NT2/D1 (cell line): ENCODE results near the gene SLIT3.

ENCODE experiments used
- DNase-seq: peaks from one replicate; pipeline ENCODE4 v3.0.0-alpha.2; 2011; ENCODE audit warnings: low read depth, low spot score
- H3K27me3 ChIP-seq: 2 replicates; pipeline ENCODE4 v1.6.0; 2011; ENCODE audit warnings: mild to moderate bottlenecking; ENCODE audit not compliant: insufficient read length, insufficient read depth
- H3K36me3 ChIP-seq: 2 replicates; pipeline ENCODE4 v1.6.1; 2011; ENCODE audit warnings: mild to moderate bottlenecking, low read length, mixed read lengths; ENCODE audit not compliant: insufficient read depth, insufficient read length
- H3K4me1 ChIP-seq: 2 replicates; pipeline ENCODE4 v1.5.1; 2011; ENCODE audit not compliant: insufficient read depth, insufficient read length
- H3K4me3 ChIP-seq: 2 replicates; pipeline ENCODE4 v1.5.1; 2011; ENCODE audit warnings: low read depth; ENCODE audit not compliant: insufficient read length
- H3K9ac ChIP-seq: 2 replicates; pipeline ENCODE4 v1.6.0; 2011; ENCODE audit warnings: low read depth; ENCODE audit not compliant: insufficient read length
- H3K9me3 ChIP-seq: 2 replicates; pipeline ENCODE4 v1.5.1; 2011; ENCODE audit warnings: mild to moderate bottlenecking, low read length; ENCODE audit not compliant: insufficient read depth
- SUZ12 ChIP-seq: IDR thresholded peaks from 2 replicates; pipeline ENCODE4 v1.6.1; 2011; ENCODE audit not compliant: insufficient read length, insufficient read depth; ENCODE audit errors: extremely low read depth
- YY1 ChIP-seq: IDR thresholded peaks from 2 replicates; pipeline ENCODE4 v1.6.1; 2011; ENCODE audit not compliant: insufficient read length, insufficient read depth
- ZNF274 ChIP-seq: IDR thresholded peaks from 2 replicates; pipeline ENCODE4 v1.6.1; 2011; ENCODE audit warnings: mild to moderate bottlenecking, low read depth, low read length

SLIT3 gene

DNA sequence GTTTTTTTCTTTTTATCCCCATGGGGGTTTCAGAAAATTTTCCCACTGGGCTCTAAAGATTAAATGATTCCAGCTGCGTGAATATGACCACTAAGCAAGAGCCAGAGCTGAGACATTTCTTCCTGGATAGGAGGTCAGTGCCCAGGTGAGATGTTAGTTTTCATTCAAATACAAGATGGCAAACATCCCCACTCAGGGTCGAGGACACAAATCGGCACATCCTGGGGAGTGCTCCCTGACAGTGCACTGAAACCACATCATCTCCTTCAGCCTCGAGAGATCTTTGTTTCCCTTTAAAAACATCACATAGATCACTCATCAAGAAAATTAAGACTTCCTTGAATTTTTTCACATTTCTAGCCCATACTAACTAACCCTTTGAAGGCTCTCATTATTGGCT is 448.6 kb downstream of the SLIT3 start:
- Histone ChIP-seq H3K9me3 (no peaks in the 10 kb centered on the region), H3K36me3 (no peaks in the 10 kb centered on the region), H3K4me3 (no peak overlapping the region), H3K27me3 (no peaks in the 10 kb centered on the region), H3K4me1 (no peaks in the 10 kb centered on the region), H3K9ac (no peak overlapping the region)
- no peak for DNase-seq
- TF ChIP-seq SUZ12 (no peak), ZNF274 (no peak), YY1 (no peak)

DNA sequence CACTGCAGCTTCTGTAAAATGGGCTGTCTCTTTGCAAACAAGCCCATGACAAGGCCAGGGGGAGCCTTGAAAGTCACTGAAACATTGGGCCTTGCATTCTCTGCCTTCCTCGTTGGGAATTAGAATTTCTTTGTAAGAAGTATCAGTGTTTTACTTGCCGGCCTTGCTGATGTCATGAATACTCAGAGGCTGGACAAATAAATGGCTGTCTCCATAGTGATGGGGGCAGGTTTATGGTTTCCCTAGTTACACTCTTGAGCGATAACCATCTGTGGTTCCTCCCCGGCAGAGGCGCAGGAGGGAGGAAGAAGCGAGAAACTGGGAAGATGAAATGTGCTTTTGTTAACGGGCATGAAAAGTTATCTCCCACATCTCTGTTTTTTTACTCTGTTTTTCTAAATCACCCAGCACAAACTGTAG is 449.0 kb downstream of the SLIT3 start:
- Histone ChIP-seq H3K36me3 (no peaks in the 10 kb centered on the region), H3K4me3 (no peak overlapping the region), H3K27me3 (no peaks in the 10 kb centered on the region), H3K9me3 (no peaks in the 10 kb centered on the region), H3K4me1 (no peaks in the 10 kb centered on the region), H3K9ac (no peak overlapping the region)
- no peak for TF ChIP-seq SUZ12
- TF ChIP-seq YY1: no peak
- TF ChIP-seq ZNF274: no peak
- DNase-seq: no peak

DNA sequence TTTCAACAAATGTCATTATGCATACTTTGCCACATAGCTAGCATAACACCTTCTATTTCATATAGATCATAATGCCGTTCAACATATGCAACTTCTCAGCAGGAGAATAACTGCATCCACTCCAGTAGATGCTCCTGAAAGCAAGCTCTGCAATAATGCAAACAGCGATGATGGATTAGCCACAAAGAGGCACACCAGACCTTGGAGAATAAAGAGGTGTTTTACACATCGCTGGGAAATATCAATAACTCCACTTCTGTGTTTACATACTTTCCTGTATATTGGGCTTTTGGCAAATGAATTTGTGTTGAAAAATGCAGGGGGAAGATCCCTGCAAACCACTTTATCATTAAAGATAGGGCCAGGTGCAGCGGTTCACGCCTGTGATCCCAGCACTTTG is 450.3 kb downstream of the SLIT3 start:
- H3K9me3 ChIP-seq: no peaks in the 10 kb centered on the region
- DNase-seq: no peak
- no peaks in the 10 kb centered on the region for H3K4me1 ChIP-seq
- no peaks in the 10 kb centered on the region for H3K27me3 ChIP-seq
- no peak overlapping the region for H3K9ac ChIP-seq
- H3K4me3 ChIP-seq: no peak overlapping the region
- TF ChIP-seq YY1 (no peak), ZNF274 (no peak), SUZ12 (no peak)
- no peaks in the 10 kb centered on the region for H3K36me3 ChIP-seq

DNA sequence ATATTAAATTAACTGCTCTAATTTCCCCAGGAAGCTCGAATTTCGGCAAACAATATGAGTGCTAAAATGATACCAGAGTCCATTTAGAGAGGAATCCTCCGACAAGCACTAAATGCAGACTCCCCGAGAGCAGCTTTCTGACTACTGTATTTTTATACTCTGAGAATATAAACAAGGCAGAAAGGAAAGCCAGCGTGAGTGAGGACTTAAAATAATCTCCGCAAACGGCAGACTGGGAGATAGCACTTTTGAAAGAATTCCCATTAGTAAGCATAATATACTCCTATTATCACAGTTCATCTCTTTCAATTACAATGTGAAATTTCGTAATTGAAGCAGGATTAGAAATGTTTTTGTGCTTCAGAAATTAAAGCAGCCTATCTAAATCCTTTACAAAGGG is 452.4 kb downstream of the SLIT3 start:
- Histone ChIP-seq H3K4me1 (peaks cover 2% of the 10 kb centered on the region), H3K27me3 (no peaks in the 10 kb centered on the region), H3K36me3 (no peaks in the 10 kb centered on the region), H3K4me3 (no peak overlapping the region), H3K9ac (no peak overlapping the region), H3K9me3 (no peaks in the 10 kb centered on the region)
- TF ChIP-seq YY1: no peak
- no peak for TF ChIP-seq ZNF274
- no peak for TF ChIP-seq SUZ12
- no peak for DNase-seq

DNA sequence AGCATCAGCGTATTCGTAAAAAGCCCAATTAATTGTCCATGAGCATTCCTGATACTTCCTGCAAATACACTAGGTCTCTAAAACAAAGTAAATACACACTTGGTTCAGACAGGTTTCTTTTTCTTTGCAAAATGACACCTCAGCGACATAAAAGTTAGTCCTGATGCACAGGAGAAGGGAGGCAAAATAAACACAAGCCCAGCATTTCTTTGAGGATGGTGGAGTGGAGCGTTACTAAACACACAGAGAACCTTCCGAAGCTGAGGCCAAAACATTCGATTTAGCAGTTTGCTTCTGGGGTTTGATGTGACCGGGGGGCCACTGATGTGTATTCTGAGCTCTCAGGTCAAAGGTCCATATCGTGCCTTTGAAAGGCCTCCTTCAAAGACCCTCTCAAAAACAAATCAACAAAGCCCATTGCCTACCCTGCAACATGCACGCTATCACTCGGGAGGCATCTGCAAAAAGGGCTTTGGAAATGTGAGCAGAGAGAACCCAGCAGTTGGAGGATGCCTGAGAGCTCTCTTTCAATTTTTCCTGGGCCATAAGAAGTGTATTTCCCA is 453.3 kb downstream of the SLIT3 start:
- H3K9me3 ChIP-seq: no peaks in the 10 kb centered on the region
- H3K36me3 ChIP-seq: no peaks in the 10 kb centered on the region
- H3K4me1 ChIP-seq: peaks cover 2% of the 10 kb centered on the region
- no peaks in the 10 kb centered on the region for H3K27me3 ChIP-seq
- H3K9ac ChIP-seq: no peak overlapping the region
- DNase-seq: no peak
- H3K4me3 ChIP-seq: no peak overlapping the region
- no peak for TF ChIP-seq SUZ12
- no peak for TF ChIP-seq ZNF274
- TF ChIP-seq YY1: no peak

DNA sequence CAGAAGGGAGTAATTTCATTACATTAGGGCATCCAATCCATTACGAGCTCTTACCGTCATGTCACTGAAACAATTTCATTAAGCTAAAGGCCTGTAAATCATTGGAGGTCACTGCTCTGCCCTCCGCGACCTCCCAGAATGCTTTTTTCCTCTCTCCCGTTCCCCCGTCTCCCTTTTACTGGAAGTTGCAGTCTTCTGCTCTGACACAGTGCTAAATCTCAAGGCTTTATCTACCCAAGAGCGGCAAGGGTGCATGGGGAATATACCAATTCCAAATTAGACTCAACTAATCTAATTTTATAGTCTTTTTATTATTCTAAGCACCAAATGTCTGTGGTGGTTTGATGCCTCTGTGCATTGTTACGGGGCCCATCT is 456.0 kb downstream of the SLIT3 start:
- Histone ChIP-seq H3K9me3 (no peaks in the 10 kb centered on the region), H3K9ac (no peak overlapping the region), H3K36me3 (no peaks in the 10 kb centered on the region), H3K4me3 (no peak overlapping the region), H3K4me1 (peaks cover 2% of the 10 kb centered on the region), H3K27me3 (no peaks in the 10 kb centered on the region)
- DNase-seq: no peak
- TF ChIP-seq ZNF274 (no peak), SUZ12 (no peak), YY1 (no peak)

DNA sequence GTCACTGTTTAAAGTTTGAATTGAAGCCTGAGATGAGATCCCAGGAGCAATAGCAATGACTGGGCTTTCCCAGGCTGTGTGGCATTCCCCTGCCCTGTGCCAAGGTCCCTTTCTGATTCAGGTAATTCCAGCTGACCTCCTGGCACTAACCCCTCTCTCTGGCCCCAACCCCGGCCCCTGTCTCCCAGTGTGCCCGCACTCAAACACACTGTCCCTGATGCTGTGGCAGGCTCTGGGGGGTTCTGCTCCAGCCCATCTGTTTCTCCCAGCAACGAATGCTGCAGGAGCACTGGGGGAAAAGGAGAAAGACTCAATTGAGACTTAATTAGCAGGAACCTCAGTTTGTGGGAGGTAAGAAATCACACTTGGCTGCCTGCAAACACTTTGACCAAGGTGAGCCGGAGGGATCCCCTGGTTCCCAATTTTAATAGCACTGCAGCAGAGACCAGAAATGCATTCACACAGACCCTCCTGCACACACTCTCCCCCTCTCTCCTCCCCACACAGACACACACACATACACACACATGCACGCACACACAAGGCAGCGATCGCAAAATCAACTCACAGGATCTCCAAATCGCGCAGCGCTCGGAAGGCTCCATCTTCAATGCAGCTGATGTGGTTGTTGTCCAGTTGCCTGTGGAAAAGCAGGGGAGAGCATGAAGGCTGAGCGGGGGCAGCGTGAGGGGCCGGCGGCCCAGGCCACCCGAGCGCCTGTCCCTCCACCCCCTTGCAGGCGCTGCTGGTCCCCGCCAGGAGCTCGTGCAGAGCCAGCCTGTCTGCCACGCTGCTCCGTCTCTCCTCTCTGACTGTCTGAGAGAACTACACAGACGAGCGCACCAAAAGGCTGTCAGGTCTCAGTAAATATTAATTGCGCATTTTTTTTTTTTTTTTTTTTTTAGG is 456.7 kb downstream of the SLIT3 start:
- no peaks in the 10 kb centered on the region for H3K9me3 ChIP-seq
- no peaks in the 10 kb centered on the region for H3K27me3 ChIP-seq
- H3K9ac ChIP-seq: no peak overlapping the region
- TF ChIP-seq ZNF274 (no peak), SUZ12 (no peak), YY1 (no peak)
- H3K4me1 ChIP-seq: peaks cover 2% of the 10 kb centered on the region
- H3K4me3 ChIP-seq: no peak overlapping the region
- DNase-seq: no peak
- no peaks in the 10 kb centered on the region for H3K36me3 ChIP-seq
